Lower leg skin (tissue), 3 donors: ENCODE results near the gene IGSF9.

Experiments used
- POLR2A ChIP-seq, 2 donors: fragments of 450-650 bp; IDR thresholded peaks; one replicate each; pipeline ENCODE4 v1.6.1; 2016 to 2017; ENCODE audit warnings: antibody characterized with exemption in 2 of 2, mild to moderate bottlenecking in 1 of 2, moderate library complexity in 1 of 2
- TF ChIP-seq, protein P1 (sequence below), 3 donors: fragments of 450-650 bp; IDR thresholded peaks; one replicate each; pipeline ENCODE4 v1.5.1; 2016; ENCODE audit warnings: antibody characterized with exemption in 3 of 3, mild to moderate bottlenecking in 3 of 3, moderate library complexity in 2 of 3

DNA sequence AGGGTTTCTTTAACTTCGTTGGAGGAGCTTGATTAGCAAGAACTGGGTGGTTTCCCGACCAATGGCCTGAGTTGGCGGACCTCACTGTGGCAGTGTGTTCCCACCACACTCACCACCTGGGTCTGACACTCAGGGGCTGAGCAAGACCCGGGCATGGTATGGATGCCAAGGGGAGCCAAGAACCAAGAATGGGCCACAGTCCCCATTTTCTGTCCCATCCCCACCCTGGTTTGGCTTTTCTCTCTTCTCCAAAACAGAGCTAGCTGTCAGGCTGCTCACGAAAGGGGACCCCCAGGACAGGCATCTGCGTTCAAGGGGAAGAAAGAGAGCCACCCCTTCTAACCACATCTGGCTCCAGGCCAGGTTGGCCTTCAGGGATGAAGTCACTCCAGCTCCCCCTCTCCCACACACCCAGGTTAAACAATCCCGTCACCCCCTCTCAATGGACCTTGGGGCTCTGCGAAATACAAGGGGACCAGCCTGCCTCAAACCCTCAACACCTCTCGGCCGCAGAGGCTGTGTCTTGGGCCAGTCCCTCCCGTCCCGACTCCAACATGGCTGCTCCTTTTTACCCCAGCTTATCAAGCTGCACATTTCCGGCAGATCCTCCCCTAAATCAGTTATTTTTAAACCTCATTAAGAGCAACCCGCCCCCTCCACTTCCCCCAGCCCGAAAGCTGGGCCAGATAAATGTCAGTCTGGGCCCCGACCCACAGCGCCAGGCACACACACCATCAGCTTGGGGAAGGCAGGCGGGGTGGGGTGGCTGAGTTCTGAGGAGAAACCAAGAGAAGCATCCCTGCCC is 23.5 kb downstream of the IGSF9 start:
- TF ChIP-seq, protein P1, sequence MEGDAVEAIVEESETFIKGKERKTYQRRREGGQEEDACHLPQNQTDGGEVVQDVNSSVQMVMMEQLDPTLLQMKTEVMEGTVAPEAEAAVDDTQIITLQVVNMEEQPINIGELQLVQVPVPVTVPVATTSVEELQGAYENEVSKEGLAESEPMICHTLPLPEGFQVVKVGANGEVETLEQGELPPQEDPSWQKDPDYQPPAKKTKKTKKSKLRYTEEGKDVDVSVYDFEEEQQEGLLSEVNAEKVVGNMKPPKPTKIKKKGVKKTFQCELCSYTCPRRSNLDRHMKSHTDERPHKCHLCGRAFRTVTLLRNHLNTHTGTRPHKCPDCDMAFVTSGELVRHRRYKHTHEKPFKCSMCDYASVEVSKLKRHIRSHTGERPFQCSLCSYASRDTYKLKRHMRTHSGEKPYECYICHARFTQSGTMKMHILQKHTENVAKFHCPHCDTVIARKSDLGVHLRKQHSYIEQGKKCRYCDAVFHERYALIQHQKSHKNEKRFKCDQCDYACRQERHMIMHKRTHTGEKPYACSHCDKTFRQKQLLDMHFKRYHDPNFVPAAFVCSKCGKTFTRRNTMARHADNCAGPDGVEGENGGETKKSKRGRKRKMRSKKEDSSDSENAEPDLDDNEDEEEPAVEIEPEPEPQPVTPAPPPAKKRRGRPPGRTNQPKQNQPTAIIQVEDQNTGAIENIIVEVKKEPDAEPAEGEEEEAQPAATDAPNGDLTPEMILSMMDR (IDR thresholded peaks at IDR 0.05) = no peak
- no peak for TF ChIP-seq POLR2A (IDR thresholded peaks at IDR 0.05)
